GM21723 (cell line): ENCODE data around the gene NMUR2.
A peak's percentile ranks its signal among the peaks of the same experiment; 100 is the strongest.

Source experiments
- ATAC-seq: cut with Tn5 transposase; IDR thresholded peaks from one replicate; pipeline ENCODE4 v1.9.1; 2021; ENCODE audit warnings: mild to moderate bottlenecking, moderate library complexity; ENCODE audit not compliant: unreplicated experiment

NMUR2 gene, protein sequence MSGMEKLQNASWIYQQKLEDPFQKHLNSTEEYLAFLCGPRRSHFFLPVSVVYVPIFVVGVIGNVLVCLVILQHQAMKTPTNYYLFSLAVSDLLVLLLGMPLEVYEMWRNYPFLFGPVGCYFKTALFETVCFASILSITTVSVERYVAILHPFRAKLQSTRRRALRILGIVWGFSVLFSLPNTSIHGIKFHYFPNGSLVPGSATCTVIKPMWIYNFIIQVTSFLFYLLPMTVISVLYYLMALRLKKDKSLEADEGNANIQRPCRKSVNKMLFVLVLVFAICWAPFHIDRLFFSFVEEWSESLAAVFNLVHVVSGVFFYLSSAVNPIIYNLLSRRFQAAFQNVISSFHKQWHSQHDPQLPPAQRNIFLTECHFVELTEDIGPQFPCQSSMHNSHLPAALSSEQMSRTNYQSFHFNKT

DNA sequence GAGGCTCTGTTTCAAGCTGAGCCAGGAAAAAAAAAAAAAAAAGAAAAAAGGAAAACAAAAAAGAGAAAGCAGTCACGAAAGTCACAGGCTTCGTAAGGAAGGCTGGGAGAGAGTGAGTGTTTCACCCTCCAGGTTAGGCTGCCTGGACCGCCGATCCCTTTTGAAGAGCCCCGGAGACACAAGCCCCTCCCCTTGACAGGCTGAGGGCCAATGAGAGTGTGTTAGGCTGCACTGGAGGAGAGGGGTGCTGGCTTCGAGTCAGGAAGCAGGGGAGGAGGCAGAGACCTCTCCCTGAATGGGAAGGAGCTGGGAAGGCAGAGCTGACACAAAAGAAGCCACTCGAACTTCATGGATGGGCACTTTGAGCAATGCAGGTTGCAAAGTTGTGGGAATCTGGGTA, at the start of gene NMUR2:
Gene NMUR2, minus strand, starts transcription at position 135 of the 400 bp plus-strand sequence. CDS start 166 bp downstream, outside the sequence.
- ATAC-seq, result no peak

GRCh38 chr5:152443935-152444334, 38.9 kb upstream of the NMUR2 start:
- ATAC-seq, result no peak

GRCh38 chr5:152439791-152440190, 34.7 kb upstream of the NMUR2 start:
- ATAC-seq, result no peak

DNA sequence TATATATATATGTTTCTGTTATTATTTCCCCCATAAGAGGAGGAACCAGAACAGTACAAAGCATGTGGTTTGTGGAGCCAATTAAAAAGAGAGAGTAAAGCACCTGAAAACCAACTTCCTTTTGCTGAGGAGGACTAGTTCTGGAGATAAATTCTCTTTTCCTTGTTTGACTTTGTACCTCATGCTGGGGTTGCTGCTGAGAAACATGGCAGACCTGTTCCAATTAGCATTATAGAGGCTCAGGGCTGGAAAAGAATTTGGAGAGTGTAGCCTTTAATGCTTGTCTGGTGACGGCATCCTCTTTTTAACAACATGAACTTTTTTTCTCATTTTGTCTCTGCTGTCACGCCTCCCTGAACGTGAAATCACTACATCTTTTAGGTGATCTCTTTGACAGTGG, 32.8 kb upstream of the NMUR2 start:
- no peak for ATAC-seq

- ATAC-seq, result no peak
Measured at GRCh38 chr5:152427721-152428120, 22.6 kb upstream of the NMUR2 start.

DNA sequence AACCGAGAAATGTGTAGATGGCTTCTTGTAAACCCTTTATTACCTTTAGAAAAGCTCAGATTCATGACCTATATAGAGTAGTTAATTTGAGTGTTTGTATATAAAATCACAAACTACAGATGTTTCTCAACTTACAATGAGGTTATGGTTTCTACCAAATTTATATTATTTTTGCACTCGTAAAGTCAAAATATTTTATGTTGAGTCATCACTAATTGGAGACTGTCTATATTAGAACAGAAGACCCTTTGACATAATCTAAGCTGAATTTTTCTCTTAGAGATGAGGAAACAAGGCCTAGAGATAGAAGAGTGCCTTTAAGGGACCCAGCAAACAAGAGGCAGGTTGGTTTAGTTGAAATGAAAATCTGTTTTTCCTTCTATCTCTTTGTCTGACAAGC, 20.0 kb upstream of the NMUR2 start:
- no peak for ATAC-seq

DNA sequence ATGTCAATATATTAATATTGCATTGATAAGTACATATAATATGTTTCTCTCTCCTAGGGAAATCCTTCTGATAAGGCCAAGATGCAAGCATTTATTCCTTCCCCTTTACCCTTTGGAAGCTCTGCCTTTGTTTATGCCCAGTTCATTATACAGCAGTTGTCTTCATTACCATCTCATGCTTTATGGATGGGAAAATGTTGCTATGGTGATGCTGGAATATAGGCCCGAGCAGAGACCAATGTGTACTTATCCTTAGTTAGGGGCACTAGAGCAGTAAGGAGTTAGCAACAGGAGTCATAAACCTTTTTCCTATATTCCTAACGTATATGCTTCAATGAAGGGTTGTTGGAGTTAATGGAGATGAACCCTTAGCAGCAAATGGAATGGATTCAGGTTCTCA, 19.4 kb upstream of the NMUR2 start:
- no peak for ATAC-seq

GRCh38 chr5:152422081-152422480, 17.0 kb upstream of the NMUR2 start:
- no peak for ATAC-seq

DNA sequence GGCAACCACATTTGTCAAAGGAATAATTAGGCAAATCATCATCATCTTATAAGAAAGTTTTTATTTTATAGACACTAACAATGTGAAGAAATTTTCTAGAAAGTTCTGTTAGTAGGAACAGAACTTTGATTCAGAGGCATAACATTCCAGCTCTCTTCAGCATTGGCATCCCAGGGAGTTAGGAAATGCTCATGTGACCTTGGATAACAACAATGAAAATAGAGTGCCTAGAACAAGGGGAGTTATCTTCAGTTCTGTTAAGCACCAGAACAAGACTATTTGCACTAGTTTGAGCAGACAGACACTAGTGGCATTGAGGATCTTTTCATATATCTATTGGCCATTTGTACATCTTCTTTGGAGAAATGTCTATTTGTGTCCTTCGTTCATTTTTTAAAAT, 7.0 kb upstream of the NMUR2 start:
- no peak for ATAC-seq

DNA sequence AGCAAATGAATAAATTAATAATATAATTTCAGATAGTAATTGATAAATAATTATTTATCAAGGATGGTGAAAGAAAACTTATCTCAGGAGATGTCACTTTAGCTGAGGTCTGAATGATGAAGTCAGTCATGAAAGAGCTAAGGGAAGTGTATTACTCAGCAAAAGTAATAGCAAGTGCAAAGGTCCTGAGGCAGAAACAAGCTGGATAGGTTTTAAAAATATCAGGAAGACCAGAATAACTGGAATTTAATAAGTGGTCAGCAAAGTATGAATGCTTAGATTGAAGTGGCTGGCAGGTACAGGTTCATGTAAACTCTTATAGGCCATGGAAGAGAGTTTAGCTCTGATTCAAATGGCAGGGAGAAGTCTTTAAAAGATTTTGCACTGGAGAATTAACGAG, 1.0 kb upstream of the NMUR2 start:
- ATAC-seq, result no peak

DNA sequence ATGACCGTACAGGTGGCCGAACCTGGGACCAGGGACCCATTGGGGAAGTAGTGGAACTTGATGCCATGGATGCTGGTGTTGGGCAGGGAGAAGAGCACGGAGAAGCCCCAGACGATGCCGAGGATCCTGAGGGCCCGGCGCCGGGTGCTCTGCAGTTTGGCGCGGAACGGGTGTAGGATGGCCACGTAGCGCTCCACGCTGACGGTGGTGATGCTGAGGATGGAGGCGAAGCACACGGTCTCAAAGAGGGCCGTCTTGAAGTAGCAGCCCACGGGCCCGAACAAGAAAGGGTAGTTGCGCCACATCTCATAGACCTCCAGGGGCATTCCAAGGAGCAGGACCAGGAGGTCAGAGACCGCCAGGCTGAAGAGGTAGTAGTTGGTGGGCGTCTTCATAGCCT, 585 bp downstream of the NMUR2 start:
- no peak for ATAC-seq

DNA sequence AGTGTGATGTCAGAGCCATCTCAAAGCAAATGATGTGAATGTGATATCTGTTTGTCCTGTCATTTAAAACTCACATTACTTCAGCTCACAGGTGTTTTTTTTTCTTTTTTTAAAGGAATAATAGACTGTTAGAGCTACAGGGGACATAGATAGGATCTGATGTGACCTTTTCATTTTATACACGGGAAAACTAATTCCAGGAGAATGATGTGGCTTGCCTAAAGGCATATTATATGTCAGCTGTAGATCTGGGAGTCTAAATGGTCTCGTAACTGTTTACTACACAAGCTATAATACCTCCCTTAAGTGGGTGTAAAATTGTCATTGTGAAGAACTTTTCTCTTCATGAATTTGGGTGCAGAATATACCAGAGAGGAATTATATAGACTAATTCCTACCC, 2.0 kb downstream of the NMUR2 start:
- no peak for ATAC-seq

GRCh38 chr5:152400846-152401245, 4.2 kb downstream of the NMUR2 start:
- ATAC-seq, result no peak

DNA sequence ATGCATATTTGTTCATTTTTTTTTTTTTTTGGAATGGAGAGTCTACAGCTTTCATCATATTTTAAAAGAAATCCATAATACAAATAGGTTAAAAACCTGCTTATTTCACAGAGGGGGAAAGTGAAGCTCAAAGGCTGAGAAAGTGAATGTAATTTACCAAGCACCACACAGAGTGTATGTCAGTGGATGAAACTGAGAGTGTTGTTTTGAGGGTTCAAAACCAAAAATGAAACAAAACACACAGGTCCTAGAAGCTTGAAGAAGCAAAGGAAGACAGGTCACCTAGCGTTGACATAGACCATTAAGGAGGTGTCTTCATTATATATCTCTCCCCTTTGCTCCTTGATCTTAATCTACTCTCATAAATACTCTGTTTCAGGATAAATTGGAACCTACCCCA, 7.5 kb downstream of the NMUR2 start:
- peak; percentile 86 for ATAC-seq

DNA sequence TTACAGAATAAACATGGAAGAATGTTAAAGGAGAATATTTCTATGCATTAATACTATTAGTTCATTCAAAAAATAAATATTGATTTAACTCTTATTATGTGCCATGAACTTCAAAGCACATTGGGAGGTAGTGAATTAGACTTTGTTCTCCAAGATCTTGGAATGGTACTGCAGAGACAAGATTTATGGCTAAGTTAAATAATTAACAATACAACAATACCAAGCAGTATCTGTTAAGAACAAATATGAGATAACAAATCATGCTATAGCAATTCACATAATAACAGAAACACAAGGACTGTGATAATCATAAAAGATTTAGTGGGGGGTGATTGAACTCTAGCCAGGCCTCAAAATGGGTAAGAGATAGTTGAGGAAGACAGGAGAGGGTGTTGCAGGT, 11.6 kb downstream of the NMUR2 start:
- no peak for ATAC-seq

DNA sequence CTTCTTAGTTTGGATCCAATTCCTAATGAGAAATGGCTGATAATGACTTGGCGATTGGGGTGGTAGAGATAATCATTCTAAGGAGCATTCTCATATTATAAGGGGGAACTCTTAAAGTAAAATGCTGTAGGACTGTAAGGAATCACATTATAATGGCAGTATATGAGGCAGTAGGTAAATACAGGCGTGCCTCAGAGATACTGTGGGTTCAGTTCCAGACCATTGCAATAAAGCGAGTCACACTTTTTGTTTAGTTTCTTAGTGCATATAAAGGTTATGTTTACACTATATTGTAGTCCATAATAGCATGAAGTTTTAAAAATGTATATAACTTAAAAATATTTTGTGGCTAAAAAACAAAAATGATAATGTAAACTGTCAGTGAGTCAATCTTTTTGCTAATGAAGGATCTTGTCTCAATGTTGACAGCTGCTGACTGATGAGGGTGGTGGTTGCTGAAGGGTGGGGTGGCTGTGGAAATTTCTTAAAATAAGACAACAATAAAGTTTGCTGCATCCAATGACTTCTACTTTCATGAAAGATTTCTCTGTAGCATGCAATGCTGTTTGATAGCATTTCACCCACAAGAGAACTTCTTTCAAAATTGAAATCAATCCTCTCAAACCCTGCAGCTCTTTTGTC, 15.8 kb downstream of the NMUR2 start:
- ATAC-seq, result no peak

- no peak for ATAC-seq
Measured at GRCh38 chr5:152388610-152389009, 16.5 kb downstream of the NMUR2 start.

GRCh38 chr5:152380415-152381123, 24.5 kb downstream of the NMUR2 start:
- ATAC-seq, result no peak

GRCh38 chr5:152379331-152379730, 25.7 kb downstream of the NMUR2 start:
- no peak for ATAC-seq

GRCh38 chr5:152378730-152379129, 26.3 kb downstream of the NMUR2 start:
- ATAC-seq, result no peak

DNA sequence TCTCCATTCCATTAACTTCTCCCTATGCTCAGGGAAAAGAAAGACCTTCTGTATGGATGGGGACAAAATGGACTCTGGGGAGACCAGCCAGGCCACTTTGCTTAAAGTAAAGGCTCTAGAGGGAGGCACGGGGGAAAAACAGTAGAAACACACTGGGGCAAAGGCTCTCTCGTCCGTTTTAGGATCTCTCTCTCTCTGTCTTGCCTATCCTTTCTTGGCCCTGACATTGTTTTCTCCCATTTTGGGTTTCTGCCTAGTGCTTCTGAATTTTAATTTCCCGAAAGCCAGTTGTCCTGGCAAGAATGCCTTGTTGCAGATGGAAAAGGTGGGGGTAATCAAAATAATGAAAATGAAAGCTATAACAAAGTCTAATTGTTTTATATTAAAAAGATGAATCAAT, 28.2 kb downstream of the NMUR2 start:
- ATAC-seq, result no peak

- ATAC-seq, result no peak
Measured at GRCh38 chr5:152374711-152375275, 30.3 kb downstream of the NMUR2 start.
